GM18870 (cell line): ENCODE data around the gene MRPS12.

Source experiments
- ATAC-seq: cut with Tn5 transposase; IDR thresholded peaks from one replicate; pipeline ENCODE4 v1.9.1; 2021; ENCODE audit warnings: moderate library complexity; ENCODE audit not compliant: unreplicated experiment

Gene MRPS12

GRCh38 chr19:38970664-38971532 lies 40.2 kb downstream of the MRPS12 start:
- ATAC-seq, result no peak

DNA sequence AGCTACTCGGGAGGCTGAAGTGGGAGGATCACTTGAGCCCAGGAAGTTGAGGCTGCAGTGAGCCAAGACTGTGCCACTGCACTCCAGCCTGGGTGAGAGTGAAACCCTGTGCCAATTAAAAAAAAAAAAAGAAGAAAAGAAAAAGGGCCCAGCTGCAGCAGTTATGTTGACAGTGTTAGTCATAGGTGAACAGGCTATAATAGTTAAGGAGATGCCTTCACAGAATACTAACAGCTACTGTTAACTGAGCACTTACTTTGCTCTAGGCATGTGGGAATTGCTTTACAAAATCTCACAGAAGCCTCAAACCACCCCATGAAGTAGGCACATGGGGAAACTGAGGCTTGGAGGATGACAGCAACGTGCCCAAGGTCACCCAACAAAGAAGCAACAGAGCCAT lies 40.9 kb downstream of the MRPS12 start:
- ATAC-seq, result no peak

DNA sequence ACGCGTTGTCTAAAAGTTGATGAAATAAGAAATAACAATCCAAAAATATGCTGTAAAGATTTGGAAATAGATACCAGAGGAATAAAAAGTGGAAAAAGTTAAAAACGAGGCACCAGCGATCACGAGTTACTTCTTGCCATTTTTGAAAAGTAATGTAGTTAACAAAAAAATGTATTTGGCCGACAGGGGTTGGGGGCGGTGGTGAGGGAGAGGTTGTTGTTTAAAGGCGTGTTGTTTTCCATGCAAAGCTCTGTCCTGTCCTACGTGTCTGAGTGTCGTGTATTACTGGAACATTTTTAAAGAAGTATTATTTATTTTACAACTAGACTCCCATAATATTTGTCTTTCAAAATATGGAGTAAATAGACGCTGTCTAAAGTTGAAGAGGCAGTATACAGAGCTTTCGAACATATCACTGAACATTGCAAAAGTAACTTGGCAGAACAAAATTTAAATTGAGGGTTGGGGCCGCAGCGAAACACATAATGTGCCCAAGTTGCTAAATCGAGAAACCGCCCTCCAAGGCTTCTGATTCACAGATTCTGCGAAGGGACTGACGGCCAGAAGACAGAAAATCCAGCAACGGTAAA lies 44.0 kb downstream of the MRPS12 start:
- ATAC-seq, result no peak

GRCh38 chr19:38975214-38975860 lies 44.6 kb downstream of the MRPS12 start, which contains the start of gene FBXO17:
FBXO17 (minus strand) TSS chr19:38975742; CDS start chr19:38950319, 25,423 bp downstream.
- no peak for ATAC-seq

GRCh38 chr19:38975861-38976271 lies 45.1 kb downstream of the MRPS12 start:
- no peak for ATAC-seq

GRCh38 chr19:38977445-38978325 lies 46.9 kb downstream of the MRPS12 start:
- ATAC-seq, result no peak

DNA sequence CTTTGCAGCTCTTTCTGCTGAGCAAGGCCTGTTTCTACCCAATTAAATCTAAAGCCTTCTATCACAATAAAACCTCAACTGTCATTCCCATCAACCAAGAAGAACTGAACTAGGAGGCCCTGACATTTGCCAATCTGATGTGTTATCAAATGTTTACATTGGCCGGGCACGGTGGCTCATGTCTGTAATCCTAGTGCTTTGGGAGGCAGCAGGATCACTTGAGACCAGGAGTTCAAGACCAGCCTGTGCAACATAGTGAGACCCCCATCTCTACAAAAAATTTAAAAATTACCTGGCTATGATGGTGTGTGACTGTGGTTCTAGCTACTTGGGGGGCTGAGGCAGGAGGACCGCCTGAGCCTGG lies 47.6 kb downstream of the MRPS12 start:
- ATAC-seq, result no peak

DNA sequence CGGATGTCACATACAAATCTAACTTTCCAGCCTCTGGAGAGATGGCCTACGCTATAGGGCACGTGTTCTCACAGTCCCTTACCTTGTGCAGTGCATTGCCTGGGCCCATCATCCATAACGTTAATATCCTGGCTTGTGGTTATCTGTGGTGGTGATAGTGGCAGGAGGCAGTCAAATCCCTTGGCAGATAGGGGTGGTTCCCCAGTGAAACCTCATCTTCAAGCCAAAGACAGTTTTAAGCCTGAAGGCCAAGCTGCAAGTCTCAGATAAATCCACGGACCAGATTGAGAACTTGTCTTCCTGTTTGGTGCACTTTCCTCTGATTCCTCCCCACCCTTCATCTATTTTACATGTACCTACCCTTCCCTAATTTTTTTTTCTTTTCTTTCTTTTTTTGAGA lies 49.1 kb downstream of the MRPS12 start:
- ATAC-seq, result no peak

DNA sequence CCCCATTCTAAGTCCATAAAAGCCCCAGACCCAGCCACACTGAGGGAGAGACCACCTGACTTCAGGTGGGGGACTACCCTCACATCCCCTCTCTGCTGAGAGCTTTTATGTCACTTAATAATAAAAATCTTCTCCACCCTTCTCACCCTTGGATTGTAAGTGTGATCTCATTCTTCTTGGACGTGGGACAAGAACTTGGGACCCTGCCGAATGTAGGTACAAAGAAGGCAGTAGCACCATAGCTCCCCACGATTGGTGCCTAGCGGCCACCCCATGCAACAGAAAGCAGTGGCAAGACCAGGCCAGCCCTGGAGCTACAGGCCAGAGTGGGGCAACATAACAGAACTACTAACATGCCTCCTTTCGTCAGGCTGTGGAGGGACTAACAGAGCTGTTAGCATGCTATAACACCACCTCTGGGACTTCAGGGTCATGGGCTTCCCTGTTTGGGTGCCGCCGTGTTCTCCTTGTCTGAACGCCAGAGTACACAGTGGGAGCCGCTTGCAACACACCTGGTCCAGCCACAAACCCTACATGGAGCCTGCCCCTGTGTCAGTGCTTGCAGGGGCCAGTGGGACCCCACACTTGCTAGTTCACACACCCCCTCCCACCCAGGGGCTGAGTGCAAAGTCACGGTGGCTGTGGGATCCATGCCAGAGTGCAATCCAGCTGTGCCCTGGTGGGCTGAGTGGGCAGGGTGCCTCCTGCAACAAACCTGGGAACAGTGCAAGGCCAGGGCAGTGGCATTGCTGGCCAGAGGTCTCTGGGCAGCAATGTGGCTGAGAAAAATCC lies 50.0 kb downstream of the MRPS12 start:
- no peak for ATAC-seq
